Lower leg skin (tissue), 4 donors: ENCODE data around the gene HSPE1. TPM values are rescaled to one million over a fixed set of nuclear protein-coding genes. Genes with fewer than 3 reads are reported as not detected.

Source experiments
- DNase-seq, 2 donors: peaks; one replicate each; pipeline ENCODE4 v3.0.0-alpha.2; 2019; ENCODE audit warnings: low spot score in 2 of 2
- H3K4me3 ChIP-seq: fragments of 200-600 bp; sonication (generic); 2 replicates; pipeline ENCODE4 v1.5.1; 2017; ENCODE audit warnings: mild to moderate bottlenecking, low read depth; ENCODE audit not compliant: poor library complexity, severe bottlenecking
- POLR2A ChIP-seq, 2 donors: fragments of 450-650 bp; IDR thresholded peaks; one replicate each; pipeline ENCODE4 v1.6.1; 2016 to 2017; ENCODE audit warnings: antibody characterized with exemption in 2 of 2, mild to moderate bottlenecking in 1 of 2, moderate library complexity in 1 of 2
- WGBS, 2 donors: methylation state at CpG; one replicate each; pipeline ENCODE4 v1.1.5; 2018; 5-methylcytosine and 5-hydroxymethylcytosine counted together
- intact Hi-C: fragments of 100-400 bp; cut with DNase I; formaldehyde crosslinking; loops from one replicate; pipeline ENCODE4 v1.15.0; 2023; ENCODE audit warnings: low total_unique reads
- total RNA-seq, 4 donors: library from RNA; depleted of rRNA; stranded (reverse); fragments of >200 nt; gene quantifications; one replicate each; pipeline ENCODE4 v1.1.0, GENCODE V29; 2016
- TF ChIP-seq, protein P1 (sequence below), 3 donors: fragments of 450-650 bp; IDR thresholded peaks; one replicate each; pipeline ENCODE4 v1.5.1; 2016; ENCODE audit warnings: antibody characterized with exemption in 3 of 3, mild to moderate bottlenecking in 3 of 3, moderate library complexity in 2 of 3

The HSPE1 gene
- total RNA-seq, 4 donors from 2014 or later, result 39.3 to 70.3 (median 50.7) TPM

DNA sequence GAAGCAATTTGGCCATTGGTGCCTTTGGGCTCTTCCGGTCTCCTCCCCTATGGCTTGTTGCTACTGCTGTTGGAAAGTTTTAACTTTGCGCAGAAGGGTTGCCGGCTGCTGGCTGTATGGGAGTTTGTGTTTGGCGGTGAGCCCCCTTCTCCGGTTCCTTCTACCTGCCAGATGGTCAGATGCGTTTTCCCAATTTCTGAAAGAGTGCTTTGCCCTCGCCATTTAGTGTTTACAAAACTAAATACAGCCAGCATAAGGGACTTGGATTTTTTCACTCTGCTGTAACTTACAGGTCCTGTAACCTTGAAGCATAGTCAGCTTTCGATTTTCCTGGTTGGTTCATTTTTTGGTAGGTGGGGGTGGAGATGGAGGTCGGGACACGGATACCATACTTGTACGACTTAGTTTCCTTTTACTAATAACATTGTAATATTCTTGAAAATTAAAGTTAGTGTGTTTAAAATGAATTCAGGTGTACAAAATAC, 46.2 kb upstream of the HSPE1 start:
- intact Hi-C loops, result no loop called here
- 0 to 1% methylated on average over 11 of the region's 11 CpGs for WGBS, 2 donors

DNA sequence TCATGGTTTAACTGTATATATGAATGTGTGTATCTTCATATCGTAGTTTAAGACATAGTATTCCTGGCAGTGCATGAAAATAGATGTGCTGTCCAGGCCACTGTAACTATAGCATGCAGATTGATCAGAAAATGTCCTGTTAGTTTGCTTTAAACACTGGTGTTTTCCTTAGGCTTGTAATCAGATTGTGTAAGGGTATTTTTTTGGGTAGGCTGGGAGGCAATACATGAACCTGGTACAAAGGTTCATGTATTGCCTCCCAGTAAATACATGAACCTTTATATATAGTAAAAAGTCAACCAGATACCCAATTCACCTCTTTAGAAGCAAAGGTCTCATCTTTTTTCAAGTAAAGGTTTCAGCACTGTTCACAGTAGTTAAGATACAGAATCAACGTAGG, 45.3 kb upstream of the HSPE1 start:
- DNase-seq, result no peak
- no peak overlapping the region for H3K4me3 ChIP-seq
- intact Hi-C loops, result no loop called here
- 72 to 80% methylated on average over 2 of the region's 2 CpGs for WGBS, 2 donors
- TF ChIP-seq POLR2A (IDR thresholded peaks at IDR 0.05), result no peak
- TF ChIP-seq, protein P1, sequence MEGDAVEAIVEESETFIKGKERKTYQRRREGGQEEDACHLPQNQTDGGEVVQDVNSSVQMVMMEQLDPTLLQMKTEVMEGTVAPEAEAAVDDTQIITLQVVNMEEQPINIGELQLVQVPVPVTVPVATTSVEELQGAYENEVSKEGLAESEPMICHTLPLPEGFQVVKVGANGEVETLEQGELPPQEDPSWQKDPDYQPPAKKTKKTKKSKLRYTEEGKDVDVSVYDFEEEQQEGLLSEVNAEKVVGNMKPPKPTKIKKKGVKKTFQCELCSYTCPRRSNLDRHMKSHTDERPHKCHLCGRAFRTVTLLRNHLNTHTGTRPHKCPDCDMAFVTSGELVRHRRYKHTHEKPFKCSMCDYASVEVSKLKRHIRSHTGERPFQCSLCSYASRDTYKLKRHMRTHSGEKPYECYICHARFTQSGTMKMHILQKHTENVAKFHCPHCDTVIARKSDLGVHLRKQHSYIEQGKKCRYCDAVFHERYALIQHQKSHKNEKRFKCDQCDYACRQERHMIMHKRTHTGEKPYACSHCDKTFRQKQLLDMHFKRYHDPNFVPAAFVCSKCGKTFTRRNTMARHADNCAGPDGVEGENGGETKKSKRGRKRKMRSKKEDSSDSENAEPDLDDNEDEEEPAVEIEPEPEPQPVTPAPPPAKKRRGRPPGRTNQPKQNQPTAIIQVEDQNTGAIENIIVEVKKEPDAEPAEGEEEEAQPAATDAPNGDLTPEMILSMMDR (IDR thresholded peaks at IDR 0.05), result no peak

More for the DNA sequence above, 46.2 kb upstream of the HSPE1 start:
- TF ChIP-seq POLR2A (IDR thresholded peaks at IDR 0.05), result no peak
- TF ChIP-seq, protein P1 (IDR thresholded peaks at IDR 0.05), result no peak
- peak in 1 of 2 donors; percentile 77 for DNase-seq
- peak overlapping the region; percentile 88 for H3K4me3 ChIP-seq

DNA sequence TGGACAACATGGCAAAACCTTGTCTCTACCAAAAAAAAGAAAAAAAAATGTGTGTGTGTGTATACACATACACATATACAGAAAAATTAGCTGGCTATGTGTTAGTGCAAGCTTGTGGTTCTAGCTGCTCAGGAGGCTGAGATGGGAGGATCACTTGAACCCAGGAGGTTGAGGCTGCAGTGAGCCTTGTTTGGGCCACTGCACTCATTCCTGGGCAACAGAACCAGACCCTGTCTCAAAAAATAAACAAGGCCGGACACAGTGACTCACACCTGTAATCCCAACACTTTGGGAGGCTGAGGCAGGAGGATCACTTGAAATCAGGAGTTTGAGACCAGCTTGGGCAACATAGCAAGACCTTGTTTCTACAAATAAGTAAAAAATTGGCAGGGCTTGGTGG, 44.8 kb upstream of the HSPE1 start:
- intact Hi-C loops, result no loop called here
- TF ChIP-seq, protein P1 (IDR thresholded peaks at IDR 0.05), result no peak
- TF ChIP-seq POLR2A (IDR thresholded peaks at IDR 0.05), result no peak
- no peak for DNase-seq
- WGBS, 2 donors, result 100% methylated on average over 1 of the region's 1 CpG
- H3K4me3 ChIP-seq, result no peak overlapping the region

DNA sequence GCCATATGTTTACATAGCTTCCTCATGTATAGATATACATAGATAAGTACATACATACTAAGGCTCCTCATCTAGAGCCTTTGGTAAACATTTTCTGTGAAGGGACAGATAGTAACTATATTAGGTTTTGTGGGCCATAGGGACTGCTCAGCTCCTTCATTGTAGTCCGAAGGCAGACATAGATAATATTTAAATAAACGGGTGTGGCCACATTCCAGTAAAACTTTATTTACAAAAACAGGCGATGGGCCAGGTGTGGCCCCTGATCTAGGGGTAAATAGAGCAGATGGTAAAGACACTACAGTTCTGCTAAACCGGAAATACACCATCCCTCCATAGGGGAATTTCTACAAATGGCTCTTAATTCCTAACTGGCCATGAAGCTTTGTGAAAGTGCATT, 39.5 kb upstream of the HSPE1 start:
- whole genome bisulfite sequencing, 2 donors, result 74 to 75% methylated on average over 4 of the region's 4 CpGs
- no peak for DNase-seq
- H3K4me3 ChIP-seq, result no peak overlapping the region
- intact Hi-C loops, result no loop called here
- TF ChIP-seq, protein P1 (IDR thresholded peaks at IDR 0.05), result no peak
- no peak for TF ChIP-seq POLR2A (IDR thresholded peaks at IDR 0.05)

DNA sequence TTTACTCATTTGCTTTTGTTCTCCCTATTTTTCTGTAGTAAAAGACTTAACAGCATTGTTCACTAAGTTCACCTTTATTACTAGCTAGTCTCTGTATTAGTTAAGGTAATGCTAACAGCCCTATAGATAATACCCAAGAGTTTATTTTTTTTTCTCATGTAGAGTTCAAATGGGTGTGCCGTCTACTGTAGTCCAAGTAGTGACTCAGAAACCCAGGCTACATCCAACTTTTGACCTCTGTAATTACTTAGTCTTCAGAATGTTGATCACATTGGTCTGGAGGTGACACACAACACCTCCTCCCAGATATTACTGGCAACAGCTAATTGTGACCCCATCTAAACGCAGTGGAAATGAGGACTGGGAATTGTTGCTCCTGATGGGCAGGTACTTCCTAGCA, 39.1 kb upstream of the HSPE1 start:
- intact Hi-C loops, result no loop called here
- no peak for DNase-seq
- 44 to 55% methylated on average over 2 of the region's 2 CpGs for WGBS, 2 donors
- no peak overlapping the region for H3K4me3 ChIP-seq
- TF ChIP-seq, protein P1 (IDR thresholded peaks at IDR 0.05), result no peak
- TF ChIP-seq POLR2A (IDR thresholded peaks at IDR 0.05), result no peak

DNA sequence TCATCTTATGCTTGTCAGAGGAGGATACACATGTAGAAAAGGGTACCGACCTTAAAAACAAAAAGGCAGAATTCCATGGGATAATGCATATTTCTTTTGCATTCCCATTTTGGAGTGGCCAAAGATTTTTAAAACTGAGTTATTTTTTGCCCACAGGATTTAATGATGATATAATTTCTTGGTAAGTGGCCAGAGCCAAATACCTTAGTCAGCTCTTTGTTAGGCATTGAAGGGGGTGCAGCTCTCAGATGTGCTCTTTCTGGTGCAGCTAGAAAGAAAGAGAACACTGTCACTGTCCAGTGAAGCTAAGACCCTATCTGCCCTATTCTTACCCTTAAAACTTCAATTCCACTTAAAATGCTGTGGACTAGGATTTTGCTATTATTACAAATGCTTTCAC, 36.0 kb upstream of the HSPE1 start:
- WGBS, 2 donors, result 58 to 65% methylated on average over 1 of the region's 1 CpG

More for the DNA sequence above, 36.0 kb upstream of the HSPE1 start:
- intact Hi-C loops, result no loop called here
- DNase-seq, result no peak
- no peak overlapping the region for H3K4me3 ChIP-seq
- no peak for TF ChIP-seq POLR2A (IDR thresholded peaks at IDR 0.05)
- TF ChIP-seq, protein P1 (IDR thresholded peaks at IDR 0.05), result no peak
